ENCODE data around the gene TSSK3. TPM values are rescaled to one million over a fixed set of nuclear protein-coding genes. Genes with fewer than 3 reads are reported as not detected.

The TSSK3 gene
- total RNA-seq, 2 donors from 2014 or later: 1.1 to 2.3 TPM

DNA sequence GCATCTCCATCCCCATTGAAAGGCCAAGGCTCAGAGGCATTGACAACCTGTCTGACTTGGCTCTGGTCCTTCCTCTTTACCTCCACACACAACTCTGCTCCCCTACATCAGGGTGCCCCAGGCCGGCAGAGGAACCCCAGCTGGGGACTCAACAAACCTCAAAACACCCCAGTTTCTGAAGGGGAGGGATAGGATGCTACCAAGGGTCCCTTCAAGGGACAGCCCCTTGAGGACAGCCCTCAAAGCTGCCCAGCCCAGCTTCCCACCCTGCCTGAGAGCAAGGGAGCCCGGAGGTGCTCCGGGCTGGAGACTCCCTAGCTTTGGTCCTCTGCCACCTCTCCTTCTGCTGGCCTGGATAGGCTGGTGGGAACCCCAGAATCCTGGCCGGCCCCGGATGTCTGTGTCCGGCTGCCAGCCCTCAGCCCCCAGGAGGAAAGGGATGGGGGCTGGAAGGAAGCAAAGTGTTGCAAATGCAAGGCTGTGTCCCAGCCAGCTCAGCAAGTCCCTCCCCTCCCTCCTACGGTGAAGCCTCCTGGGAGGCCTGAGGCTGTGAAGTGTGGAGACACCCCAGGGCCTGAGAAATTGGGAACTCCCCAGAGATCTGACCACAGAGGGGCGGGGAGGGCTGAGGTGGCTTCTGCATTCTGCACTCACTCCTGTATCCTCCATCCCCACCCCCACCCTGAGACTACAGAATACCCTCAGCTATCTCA is 25.2 kb upstream of the TSSK3 start:
- H3K4me3 ChIP-seq: no peak overlapping the region
- peaks cover 5 to 19% of the 10 kb centered on the region in 2 donors for H3K4me1 ChIP-seq (ENCODE audit: control insufficient read depth in 1 of 2, low read depth in 2 of 2)
- TF ChIP-seq, protein P1, sequence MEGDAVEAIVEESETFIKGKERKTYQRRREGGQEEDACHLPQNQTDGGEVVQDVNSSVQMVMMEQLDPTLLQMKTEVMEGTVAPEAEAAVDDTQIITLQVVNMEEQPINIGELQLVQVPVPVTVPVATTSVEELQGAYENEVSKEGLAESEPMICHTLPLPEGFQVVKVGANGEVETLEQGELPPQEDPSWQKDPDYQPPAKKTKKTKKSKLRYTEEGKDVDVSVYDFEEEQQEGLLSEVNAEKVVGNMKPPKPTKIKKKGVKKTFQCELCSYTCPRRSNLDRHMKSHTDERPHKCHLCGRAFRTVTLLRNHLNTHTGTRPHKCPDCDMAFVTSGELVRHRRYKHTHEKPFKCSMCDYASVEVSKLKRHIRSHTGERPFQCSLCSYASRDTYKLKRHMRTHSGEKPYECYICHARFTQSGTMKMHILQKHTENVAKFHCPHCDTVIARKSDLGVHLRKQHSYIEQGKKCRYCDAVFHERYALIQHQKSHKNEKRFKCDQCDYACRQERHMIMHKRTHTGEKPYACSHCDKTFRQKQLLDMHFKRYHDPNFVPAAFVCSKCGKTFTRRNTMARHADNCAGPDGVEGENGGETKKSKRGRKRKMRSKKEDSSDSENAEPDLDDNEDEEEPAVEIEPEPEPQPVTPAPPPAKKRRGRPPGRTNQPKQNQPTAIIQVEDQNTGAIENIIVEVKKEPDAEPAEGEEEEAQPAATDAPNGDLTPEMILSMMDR (IDR thresholded peaks at IDR 0.05): no peak
- DNase-seq (ENCODE audit: low spot score): no peak
- H3K27me3 ChIP-seq (replicated peaks; ENCODE audit: insufficient read depth): no peaks in the 10 kb centered on the region
- no peaks in the 10 kb centered on the region for H3K9me3 ChIP-seq
- H3K36me3 ChIP-seq: peaks cover 7% of the 10 kb centered on the region
- no peak for ATAC-seq (ENCODE audit: insufficient number of reproducible peaks, low FRiP score, low read depth)
- H3K27ac ChIP-seq: no peak overlapping the region

DNA sequence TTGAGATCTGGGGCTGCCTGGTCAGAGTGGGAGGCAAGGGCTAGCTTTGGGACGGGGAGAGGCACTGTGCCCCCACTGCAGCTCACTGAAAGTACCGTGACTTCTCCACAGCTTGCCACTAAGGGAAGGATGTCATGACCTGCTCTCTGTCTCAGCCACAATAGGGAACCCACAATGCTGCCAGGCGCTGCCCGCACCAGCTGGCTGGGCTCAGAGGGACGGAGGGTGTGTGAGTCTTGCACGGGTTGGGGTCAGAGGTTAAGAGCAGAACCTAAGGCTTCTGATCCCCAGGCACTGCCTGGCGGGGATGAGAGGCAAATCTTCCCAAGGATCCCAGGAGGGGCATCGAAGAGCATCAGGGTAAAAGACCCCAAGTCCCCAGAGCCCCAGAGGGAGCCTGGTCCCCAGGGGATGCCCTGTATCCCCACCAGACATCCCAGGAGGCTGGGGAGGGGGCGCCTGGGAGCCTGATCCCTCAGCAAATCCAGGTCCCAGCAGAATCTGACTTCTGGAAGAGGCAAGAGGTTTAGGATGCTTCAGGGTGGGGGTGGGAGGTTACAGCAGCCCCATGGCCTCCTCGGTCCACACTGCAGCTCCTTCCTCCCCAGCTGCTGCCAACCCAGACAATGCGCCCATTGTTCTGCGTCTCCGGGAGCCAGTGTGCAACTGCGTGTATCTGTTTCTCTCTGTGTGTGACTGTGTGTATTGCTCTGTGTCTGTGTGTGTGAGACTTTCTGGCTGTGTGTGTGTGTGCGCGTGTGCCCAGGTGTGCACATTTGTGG is 24.3 kb upstream of the TSSK3 start:
- DNase-seq (ENCODE audit: low spot score) (no peak), ATAC-seq (ENCODE audit: insufficient number of reproducible peaks, low FRiP score, low read depth) (no peak)
- no peaks in the 10 kb centered on the region for H3K36me3 ChIP-seq
- no peaks in the 10 kb centered on the region for H3K9me3 ChIP-seq
- TF ChIP-seq, protein P1 (IDR thresholded peaks at IDR 0.05): no peak
- H3K4me1 ChIP-seq (ENCODE audit: control insufficient read depth in 1 of 2, low read depth in 2 of 2): peaks cover 5 to 19% of the 10 kb centered on the region in 2 donors
- H3K27me3 ChIP-seq (replicated peaks; ENCODE audit: insufficient read depth): no peaks in the 10 kb centered on the region
- no peak overlapping the region for H3K4me3 ChIP-seq
- no peak overlapping the region for H3K27ac ChIP-seq

DNA sequence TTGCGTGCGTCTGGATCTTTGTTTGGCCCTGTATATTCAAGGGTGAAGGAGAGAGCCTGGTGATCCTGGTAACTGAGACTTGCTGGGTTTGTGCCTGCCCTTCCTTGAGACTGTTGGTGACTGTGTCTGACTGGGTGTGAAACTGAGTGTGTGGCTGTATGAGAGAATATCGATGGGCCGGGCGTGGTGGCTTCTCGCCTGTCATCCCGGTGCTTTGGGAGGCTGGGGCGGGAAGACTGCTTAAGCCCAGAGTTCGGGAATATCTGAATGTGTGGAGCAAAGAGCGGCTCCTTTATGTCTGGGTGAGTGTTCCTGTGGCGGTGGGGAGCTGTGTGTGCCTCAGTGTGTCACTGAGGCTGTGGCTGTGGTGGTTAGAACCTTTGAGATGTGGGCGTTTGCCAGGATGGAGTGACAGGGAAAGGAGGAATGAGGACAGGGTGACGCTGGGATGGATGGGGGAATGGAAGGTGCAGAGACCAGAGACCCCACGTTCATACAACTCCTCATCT is 23.6 kb upstream of the TSSK3 start:
- DNase-seq (ENCODE audit: low spot score) (no peak), ATAC-seq (ENCODE audit: insufficient number of reproducible peaks, low FRiP score, low read depth) (no peak)
- TF ChIP-seq, protein P1 (IDR thresholded peaks at IDR 0.05): no peak
- no peak overlapping the region for H3K27ac ChIP-seq
- peaks cover 5 to 19% of the 10 kb centered on the region in 2 donors for H3K4me1 ChIP-seq (ENCODE audit: control insufficient read depth in 1 of 2, low read depth in 2 of 2)
- no peak overlapping the region for H3K4me3 ChIP-seq
- no peaks in the 10 kb centered on the region for H3K27me3 ChIP-seq (replicated peaks; ENCODE audit: insufficient read depth)
- H3K36me3 ChIP-seq: no peaks in the 10 kb centered on the region
- no peaks in the 10 kb centered on the region for H3K9me3 ChIP-seq

DNA sequence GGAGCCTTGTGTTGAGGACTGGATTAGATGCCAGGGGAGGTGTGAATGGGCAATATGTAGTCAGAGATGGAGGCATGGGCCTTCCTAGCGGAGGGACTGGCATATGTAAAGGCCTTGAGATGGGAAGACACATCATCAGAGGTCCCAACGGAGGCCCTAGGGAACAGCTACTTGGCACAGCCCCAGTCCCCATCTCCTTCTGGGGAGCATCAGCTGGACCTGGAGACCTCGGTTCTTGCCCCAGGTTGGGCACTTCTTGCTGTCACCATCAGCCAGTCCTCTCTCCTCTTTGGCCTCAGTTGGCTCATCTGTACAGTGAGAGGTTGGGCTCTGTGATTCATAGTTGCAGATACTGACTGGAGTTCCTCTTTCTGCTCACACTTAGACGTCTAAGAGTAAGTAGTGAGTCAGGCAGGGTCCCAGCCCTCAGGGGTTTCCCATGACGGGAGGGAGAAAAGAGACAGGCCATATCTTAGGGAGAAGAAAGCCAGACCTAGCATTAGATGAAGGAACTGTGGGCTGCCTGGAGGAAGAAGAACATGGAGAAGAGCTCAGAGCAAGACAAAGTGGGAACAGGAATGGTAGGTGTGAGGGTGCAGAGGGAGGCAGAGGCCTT is 22.9 kb upstream of the TSSK3 start:
- H3K4me1 ChIP-seq (ENCODE audit: control insufficient read depth in 1 of 2, low read depth in 2 of 2): peaks cover 5 to 19% of the 10 kb centered on the region in 2 donors
- H3K9me3 ChIP-seq: no peaks in the 10 kb centered on the region
- no peaks in the 10 kb centered on the region for H3K27me3 ChIP-seq (replicated peaks; ENCODE audit: insufficient read depth)
- no peak for DNase-seq (ENCODE audit: low spot score)
- TF ChIP-seq, protein P1 (IDR thresholded peaks at IDR 0.05): no peak
- no peak overlapping the region for H3K4me3 ChIP-seq
- H3K27ac ChIP-seq: no peak overlapping the region
- no peak for ATAC-seq (ENCODE audit: insufficient number of reproducible peaks, low FRiP score, low read depth)
- no peaks in the 10 kb centered on the region for H3K36me3 ChIP-seq
